GM12878 (cell line): Measurements from ENCODE around the gene LY6G6D.

ENCODE experiments used
- BRCA1 ChIP-seq: IDR thresholded peaks from 2 replicates; pipeline ENCODE4 v1.6.1; 2011; ENCODE audit warnings: low read depth, low read length, improper control_type of control experiment
- EZH2 ChIP-seq: IDR thresholded peaks from 2 replicates; pipeline ENCODE4 v1.6.1; 2012; ENCODE audit warnings: low read depth, mild to moderate bottlenecking, control low read depth, inconsistent platforms, low read length, borderline replicate concordance; ENCODE audit not compliant: control insufficient read depth
- FOS ChIP-seq: IDR thresholded peaks from 3 replicates; pipeline ENCODE4 v1.6.1; 2011; ENCODE audit warnings: borderline replicate concordance; ENCODE audit not compliant: insufficient read length; ENCODE audit errors: extremely low read depth
- HDAC2 ChIP-seq: fragments of 200-600 bp; sonication (generic); IDR thresholded peaks from 2 replicates; pipeline ENCODE4 v1.6.1; 2017
- MAX ChIP-seq: IDR thresholded peaks from 2 replicates; pipeline ENCODE4 v1.6.1; 2012; ENCODE audit warnings: low read depth, low read length, improper control_type of control experiment
- PAX8 ChIP-seq: fragments of 450-650 bp; IDR thresholded peaks from 2 replicates; pipeline ENCODE4 v1.6.1; 2017; ENCODE audit warnings: mild to moderate bottlenecking, moderate library complexity
- POLR2A ChIP-seq: IDR thresholded peaks from 2 replicates; pipeline ENCODE4 v1.6.1; 2011; ENCODE audit warnings: low read depth, mild to moderate bottlenecking, low read length
- REST ChIP-seq: IDR thresholded peaks from 2 replicates; pipeline ENCODE4 v1.6.1; 2012; ENCODE audit warnings: mild to moderate bottlenecking, low read depth, low read length
- SUPT20H ChIP-seq: IDR thresholded peaks from 2 replicates; pipeline ENCODE4 v1.6.1; 2011; ENCODE audit warnings: low read depth, mild to moderate bottlenecking, low read length, moderate library complexity, borderline replicate concordance; ENCODE audit not compliant: control insufficient read depth
- TAF1 ChIP-seq: IDR thresholded peaks from 2 replicates; pipeline ENCODE4 v1.6.1; 2011; ENCODE audit warnings: mild to moderate bottlenecking, low read depth, low read length, borderline replicate concordance
- ZNF274 ChIP-seq: IDR thresholded peaks from one replicate; pipeline ENCODE4 v1.8.0; 2011; ENCODE audit not compliant: insufficient read length, insufficient read depth
- TF ChIP-seq, protein P1 (sequence below), 3 experiments: IDR thresholded peaks in 2 of 3; conservative IDR thresholded peaks in 1 of 3; 2 replicates each; pipeline ENCODE4 v1.5.1; 2011; ENCODE audit warnings: low read depth in 3 of 3, low read length in 3 of 3, mild to moderate bottlenecking in 3 of 3, control low read depth in 2 of 3, moderate library complexity in 2 of 3, inconsistent platforms in 1 of 3, mixed read lengths in 1 of 3; ENCODE audit not compliant: control insufficient read depth in 2 of 3, insufficient read depth in 1 of 3; ENCODE audit errors: extremely low read depth in 1 of 3

DNA sequence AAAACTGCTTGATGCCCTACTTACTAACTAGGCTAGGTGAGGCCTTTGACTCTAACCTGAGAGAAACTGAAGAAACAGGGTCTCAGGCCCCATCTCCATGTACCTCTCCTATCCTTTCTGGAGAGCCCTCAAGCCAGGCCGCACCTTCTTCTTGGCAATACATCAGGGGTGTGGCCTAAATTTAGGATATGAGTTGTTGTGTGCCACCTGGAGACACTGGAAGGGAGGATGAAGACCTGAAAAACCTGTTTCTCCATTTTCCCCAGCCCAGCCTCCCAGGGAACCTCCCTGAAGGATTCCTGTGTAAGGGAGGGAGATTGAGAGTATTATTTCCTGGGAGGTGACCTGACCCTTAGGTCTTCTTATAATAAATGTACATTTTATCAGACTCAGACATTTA is 3.1 kb downstream of the LY6G6D start:
- TF ChIP-seq PAX8 (no peak), EZH2 (no peak), REST (no peak), SUPT20H (no peak), ZNF274 (no peak), HDAC2 (no peak), TAF1 (no peak), FOS (no peak), MAX (no peak), POLR2A (no peak), BRCA1 (no peak)
- TF ChIP-seq, protein P1, sequence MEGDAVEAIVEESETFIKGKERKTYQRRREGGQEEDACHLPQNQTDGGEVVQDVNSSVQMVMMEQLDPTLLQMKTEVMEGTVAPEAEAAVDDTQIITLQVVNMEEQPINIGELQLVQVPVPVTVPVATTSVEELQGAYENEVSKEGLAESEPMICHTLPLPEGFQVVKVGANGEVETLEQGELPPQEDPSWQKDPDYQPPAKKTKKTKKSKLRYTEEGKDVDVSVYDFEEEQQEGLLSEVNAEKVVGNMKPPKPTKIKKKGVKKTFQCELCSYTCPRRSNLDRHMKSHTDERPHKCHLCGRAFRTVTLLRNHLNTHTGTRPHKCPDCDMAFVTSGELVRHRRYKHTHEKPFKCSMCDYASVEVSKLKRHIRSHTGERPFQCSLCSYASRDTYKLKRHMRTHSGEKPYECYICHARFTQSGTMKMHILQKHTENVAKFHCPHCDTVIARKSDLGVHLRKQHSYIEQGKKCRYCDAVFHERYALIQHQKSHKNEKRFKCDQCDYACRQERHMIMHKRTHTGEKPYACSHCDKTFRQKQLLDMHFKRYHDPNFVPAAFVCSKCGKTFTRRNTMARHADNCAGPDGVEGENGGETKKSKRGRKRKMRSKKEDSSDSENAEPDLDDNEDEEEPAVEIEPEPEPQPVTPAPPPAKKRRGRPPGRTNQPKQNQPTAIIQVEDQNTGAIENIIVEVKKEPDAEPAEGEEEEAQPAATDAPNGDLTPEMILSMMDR (IDR thresholded peaks at IDR 0.05 in 2 of 3, conservative IDR thresholded peaks at IDR 0.05 in 1 of 3; ENCODE audit: control insufficient read depth in 2 of 3, extremely low read depth in 1 of 3, insufficient read depth in 1 of 3, low read depth in 3 of 3, low read length in 3 of 3) = no peak
